Body of pancreas (tissue), 4 donors: ENCODE measurements around the gene SS18L1. TPM values are rescaled to one million over a fixed set of nuclear protein-coding genes. Genes with fewer than 3 reads are reported as not detected.

ENCODE experiments used
- ATAC-seq: fragments of 150-250 bp; one replicate; pipeline ENCODE4 v1.9.1; 2016
- DNase-seq, 4 donors: peaks; one replicate each; pipeline ENCODE4 v3.0.0-alpha.2; 2019
- H3K27ac ChIP-seq, 4 donors: fragments of 200-600 bp; sonication (generic); 1 replicate in 3 of 4; 2 replicates in 1 of 4; pipeline versions ENCODE4 v1.5.1 to v1.6.1; 2016 to 2019; ENCODE audit warnings: mild to moderate bottlenecking in 1 of 4, mixed read lengths in 1 of 4, moderate library complexity in 1 of 4
- H3K27me3 ChIP-seq, 2 donors: fragments of 200-600 bp; sonication (generic); one replicate each; pipeline ENCODE4 v1.6.0; 2016; ENCODE audit warnings: mild to moderate bottlenecking in 1 of 2
- H3K36me3 ChIP-seq, 2 donors: fragments of 200-600 bp; sonication (generic); replicated peaks in 1 of 2; 2 replicates each; pipeline ENCODE4 v1.5.1; 2016; ENCODE audit warnings: low read depth in 2 of 2; ENCODE audit not compliant: insufficient read depth in 1 of 2
- H3K4me1 ChIP-seq: fragments of 200-600 bp; sonication (generic); one replicate; pipeline ENCODE4 v1.6.0; 2016
- H3K4me3 ChIP-seq, 2 donors: fragments of 200-600 bp; sonication (generic); 1 replicate in 1 of 2; 2 replicates in 1 of 2; pipeline ENCODE4 v1.5.1; 2016 to 2019
- H3K9me3 ChIP-seq, 3 donors: fragments of 200-600 bp; sonication (generic); 1 replicate in 2 of 3; 2 replicates in 1 of 3; pipeline ENCODE4 v1.5.1; 2016
- POLR2A ChIP-seq, 3 donors: fragments of 450-650 bp; IDR thresholded peaks; one replicate each; pipeline ENCODE4 v1.6.1; 2016; ENCODE audit warnings: antibody characterized with exemption in 3 of 3, mild to moderate bottlenecking in 2 of 3
- WGBS, 2 donors: methylation state at CpG; one replicate each; pipeline ENCODE4 v1.1.5; 2017; 5-methylcytosine and 5-hydroxymethylcytosine counted together
- intact Hi-C: fragments of 100-400 bp; cut with DNase I; formaldehyde crosslinking; loops from one replicate; pipeline ENCODE4 v1.15.1; 2023
- total RNA-seq, 2 donors: library from RNA; depleted of rRNA; stranded (reverse); fragments of >200 nt; gene quantifications; one replicate each; pipeline ENCODE4 v1.1.0, GENCODE V29; 2016
- TF ChIP-seq, protein P1 (sequence below), 7 experiments: fragments of 450-650 bp in 4 of 7; fragments of 200-600 bp in 3 of 7; sonication (generic) in 3 of 7; IDR thresholded peaks; one replicate each; pipeline ENCODE4 v1.5.1; 2016 to 2019; ENCODE audit warnings: antibody characterized with exemption in 7 of 7

Gene SS18L1
- total RNA-seq, 2 donors from 2014 or later: 11.4 to 14.5 TPM

DNA sequence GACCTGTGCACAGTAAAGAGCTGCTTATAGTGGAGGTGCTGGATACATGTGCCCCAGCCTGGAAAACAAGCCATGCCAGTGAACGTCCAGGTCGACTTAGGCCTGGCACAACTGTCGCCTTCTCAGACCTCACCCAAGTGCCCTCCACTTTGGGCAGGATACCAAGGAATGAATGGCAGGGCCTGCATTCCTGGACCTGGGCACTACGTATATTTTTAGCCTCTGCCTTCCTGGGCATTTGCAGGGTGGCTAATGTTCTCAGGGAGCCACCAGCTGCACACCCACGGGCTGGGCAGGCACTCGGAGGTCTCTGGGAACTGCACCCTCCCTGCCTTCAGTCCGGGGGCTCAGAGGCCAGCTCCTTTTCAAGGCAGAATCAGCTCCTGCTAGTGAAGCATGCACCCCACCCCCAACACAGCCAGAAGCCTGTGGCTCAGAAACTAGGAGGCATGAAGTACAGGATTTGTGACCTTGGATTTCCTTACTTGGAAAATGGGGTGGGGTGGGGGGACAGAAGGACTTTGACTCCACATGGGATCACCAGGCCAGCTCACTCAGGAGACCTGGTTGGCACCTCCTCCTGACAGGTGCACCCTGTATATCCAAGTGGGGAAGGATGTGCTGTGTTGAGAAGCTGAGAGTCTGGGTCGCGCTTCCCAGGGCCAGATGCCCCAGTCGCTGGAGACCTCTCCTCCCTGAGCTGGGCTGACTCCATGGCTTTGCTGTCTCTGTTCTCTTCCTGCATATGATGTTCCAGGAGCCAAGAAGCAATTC, 23.8 kb upstream of the SS18L1 start:
- peak overlapping the region; percentile 30 to 99 (median 98) for H3K27ac ChIP-seq
- DNase-seq: peak; percentile 62 to 87 (median 80)
- peak; percentile 2 for ATAC-seq
- intact Hi-C loops: loop anchor here (5.0 kb wide), 1 partner anchor 47 kb away; no protein-coding TSS in a partner anchor
- H3K36me3 ChIP-seq: no peaks in the 10 kb centered on the region
- H3K27me3 ChIP-seq: no peaks in the 10 kb centered on the region
- 11 to 18% methylated on average over 3 to 10 of the region's 10 CpGs for WGBS, 2 donors
- no peaks in the 10 kb centered on the region for H3K9me3 ChIP-seq
- TF ChIP-seq, protein P1, sequence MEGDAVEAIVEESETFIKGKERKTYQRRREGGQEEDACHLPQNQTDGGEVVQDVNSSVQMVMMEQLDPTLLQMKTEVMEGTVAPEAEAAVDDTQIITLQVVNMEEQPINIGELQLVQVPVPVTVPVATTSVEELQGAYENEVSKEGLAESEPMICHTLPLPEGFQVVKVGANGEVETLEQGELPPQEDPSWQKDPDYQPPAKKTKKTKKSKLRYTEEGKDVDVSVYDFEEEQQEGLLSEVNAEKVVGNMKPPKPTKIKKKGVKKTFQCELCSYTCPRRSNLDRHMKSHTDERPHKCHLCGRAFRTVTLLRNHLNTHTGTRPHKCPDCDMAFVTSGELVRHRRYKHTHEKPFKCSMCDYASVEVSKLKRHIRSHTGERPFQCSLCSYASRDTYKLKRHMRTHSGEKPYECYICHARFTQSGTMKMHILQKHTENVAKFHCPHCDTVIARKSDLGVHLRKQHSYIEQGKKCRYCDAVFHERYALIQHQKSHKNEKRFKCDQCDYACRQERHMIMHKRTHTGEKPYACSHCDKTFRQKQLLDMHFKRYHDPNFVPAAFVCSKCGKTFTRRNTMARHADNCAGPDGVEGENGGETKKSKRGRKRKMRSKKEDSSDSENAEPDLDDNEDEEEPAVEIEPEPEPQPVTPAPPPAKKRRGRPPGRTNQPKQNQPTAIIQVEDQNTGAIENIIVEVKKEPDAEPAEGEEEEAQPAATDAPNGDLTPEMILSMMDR (IDR thresholded peaks at IDR 0.05): no peak
- TF ChIP-seq POLR2A (IDR thresholded peaks at IDR 0.05): no peak
- H3K4me3 ChIP-seq: no peak overlapping the region
- H3K4me1 ChIP-seq: peaks cover 46% of the 10 kb centered on the region

DNA sequence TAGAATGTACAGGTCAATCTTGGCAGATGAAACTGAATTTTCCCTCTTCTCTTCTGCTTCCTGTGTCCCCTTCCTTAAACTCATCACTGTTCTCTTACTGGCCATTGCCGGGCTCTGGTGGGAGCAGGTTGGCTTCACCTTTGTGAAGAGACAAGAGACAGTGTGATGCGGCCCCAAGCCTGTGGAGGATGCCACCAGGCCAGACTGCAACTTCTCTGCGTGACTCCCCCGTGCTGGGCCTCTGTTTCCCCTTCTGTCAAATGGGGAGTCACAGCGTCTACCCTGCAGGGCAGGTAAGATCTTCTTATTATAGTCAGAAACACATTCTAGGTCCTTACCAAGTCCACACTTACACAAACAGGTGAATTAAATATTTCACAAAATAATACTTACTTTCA, 23.2 kb upstream of the SS18L1 start:
- H3K4me1 ChIP-seq: peaks cover 46% of the 10 kb centered on the region
- no peak for DNase-seq
- H3K9me3 ChIP-seq: no peaks in the 10 kb centered on the region
- no peaks in the 10 kb centered on the region for H3K27me3 ChIP-seq
- 71 to 80% methylated on average over 5 of the region's 5 CpGs for WGBS, 2 donors
- no peak for TF ChIP-seq POLR2A (IDR thresholded peaks at IDR 0.05)
- TF ChIP-seq, protein P1 (IDR thresholded peaks at IDR 0.05): no peak
- ATAC-seq: no peak
- H3K36me3 ChIP-seq: peaks cover 0 to 3% of the 10 kb centered on the region in 2 donors
- H3K4me3 ChIP-seq: no peak overlapping the region
- H3K27ac ChIP-seq: peak overlapping the region; percentile 30 to 99 (median 98)
- intact Hi-C loops: no loop called here

DNA sequence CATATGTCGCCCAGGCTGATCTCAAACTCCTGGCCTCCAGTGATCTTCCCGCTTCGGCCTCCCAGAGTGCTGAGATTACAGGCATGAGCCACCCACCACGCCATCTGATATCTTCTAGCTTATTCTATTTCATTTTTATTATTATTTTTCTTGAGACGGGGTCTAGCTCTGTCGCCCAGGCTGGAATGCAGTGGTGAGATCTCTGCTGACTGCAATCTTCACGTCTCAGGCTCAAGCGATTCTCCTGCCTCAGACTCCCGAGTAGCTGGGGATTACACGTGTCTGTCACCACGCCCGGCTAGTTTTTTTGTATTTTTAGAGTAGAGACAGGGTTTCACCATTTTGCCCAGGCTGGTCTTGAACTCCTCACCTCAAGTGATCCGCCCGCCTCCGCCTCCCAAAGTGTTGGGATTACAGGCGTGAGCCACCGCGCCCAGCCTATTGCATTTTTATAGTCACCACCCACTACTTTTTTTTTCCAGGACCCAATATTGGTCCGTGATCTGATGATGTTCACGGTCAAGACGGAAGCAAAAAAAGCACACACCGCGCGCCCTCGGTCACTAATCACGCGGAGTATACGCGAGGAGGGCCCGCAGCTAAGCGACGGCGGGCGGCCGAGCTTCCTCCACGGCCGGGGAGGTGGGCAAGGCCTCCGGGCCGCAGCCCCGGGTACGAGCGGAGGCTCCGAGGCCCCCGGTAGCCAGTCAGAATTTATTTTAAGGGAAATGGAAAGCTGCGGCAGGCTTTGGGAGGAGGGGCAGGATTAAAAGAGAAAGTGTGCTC, 22.4 kb upstream of the SS18L1 start:
- ATAC-seq: peak; percentile 5
- Histone ChIP-seq H3K36me3 (peaks cover 0 to 4% of the 10 kb centered on the region in 2 donors), H3K27me3 (no peaks in the 10 kb centered on the region), H3K4me3 (peak overlapping the region; percentile 41 to 42), H3K9me3 (no peaks in the 10 kb centered on the region), H3K27ac (peak overlapping the region; percentile 87 to 99 (median 98)), H3K4me1 (peaks cover 46% of the 10 kb centered on the region)
- WGBS, 2 donors: 16 to 23% methylated on average over 37 to 45 of the region's 45 CpGs
- intact Hi-C loops: no loop called here
- DNase-seq: peak in 2 of 4 donors; percentile 64 to 70
- TF ChIP-seq, protein P1 (IDR thresholded peaks at IDR 0.05): no peak
- peak; percentile 50 to 79 (median 77) for TF ChIP-seq POLR2A (IDR thresholded peaks at IDR 0.05)

DNA sequence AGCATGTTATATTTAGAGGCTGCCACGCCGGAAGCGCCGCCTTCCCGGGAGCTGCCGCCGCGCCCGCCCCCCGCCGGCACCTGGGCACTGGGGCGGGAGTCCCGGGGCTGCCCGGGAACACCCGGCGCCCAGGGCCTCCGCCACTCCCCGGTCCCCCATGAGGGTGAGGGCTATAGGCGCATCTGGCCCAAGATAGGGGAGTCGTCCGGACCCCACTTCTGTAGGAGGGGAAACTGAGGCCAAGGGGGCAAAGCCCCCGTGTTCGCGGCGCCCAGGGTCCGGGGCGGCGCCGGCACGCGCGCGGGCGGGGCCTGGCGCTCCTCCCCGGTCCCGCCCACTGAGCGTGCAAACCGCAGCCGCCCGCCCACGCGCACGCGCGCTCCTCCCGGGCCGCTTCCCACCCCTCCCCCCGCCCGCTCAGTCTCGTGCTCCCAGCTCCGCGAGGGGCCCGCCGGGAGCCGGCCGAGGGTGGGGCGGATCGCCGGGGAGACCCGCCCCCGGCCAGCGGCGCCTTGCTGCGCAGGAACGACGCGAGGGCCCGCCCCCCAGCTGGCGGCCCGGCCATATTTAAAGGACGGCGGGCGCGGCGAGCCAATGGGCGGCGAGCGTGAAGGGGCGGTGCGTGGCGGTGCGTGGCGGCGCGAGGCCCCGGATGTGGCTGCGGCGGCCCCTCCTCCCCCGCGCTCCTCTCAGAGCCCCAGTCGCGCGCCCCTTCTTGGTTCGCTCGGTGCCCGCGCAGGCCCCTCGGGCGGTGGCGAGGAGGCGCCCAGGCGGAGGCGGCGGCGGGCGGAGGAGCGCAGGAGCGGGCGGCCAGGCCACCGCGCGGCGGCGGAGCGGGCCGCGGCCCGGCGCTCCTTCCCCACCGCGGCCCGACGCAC, 21.6 kb upstream of the SS18L1 start, which contains the start of gene LSM14B:
LSM14B (plus strand) TSS at position 700 of the 878 bp plus-strand sequence. CDS start 192 bp downstream, outside the sequence.
- intact Hi-C loops: no loop called here
- DNase-seq: peak; percentile 97 to 98 (median 97)
- Histone ChIP-seq H3K9me3 (no peaks in the 10 kb centered on the region), H3K27ac (peak within 1 kb of the TSS; percentile 89 to 99 (median 98)), H3K36me3 (peaks cover 0 to 11% of the 10 kb centered on the region in 2 donors), H3K27me3 (no peaks in the 10 kb centered on the region), H3K4me1 (peaks cover 46% of the 10 kb centered on the region), H3K4me3 (peak within 1 kb of the TSS; percentile 43 to 66)
- ATAC-seq: peak; percentile 89
- 0% methylated on average over 108 of the region's 124 CpGs; no CpG with 5 or more reads in 1 of the 2 donors for WGBS, 2 donors
- peak in 2 of 3 donors; percentile 9 to 29 for TF ChIP-seq POLR2A (IDR thresholded peaks at IDR 0.05)
- TF ChIP-seq, protein P1 (IDR thresholded peaks at IDR 0.05): no peak
